Measurements from ENCODE around the gene STPG2. TPM values are rescaled to one million over a fixed set of nuclear protein-coding genes. Genes with fewer than 3 reads are reported as not detected.

STPG2 gene
- total RNA-seq = not detected

DNA sequence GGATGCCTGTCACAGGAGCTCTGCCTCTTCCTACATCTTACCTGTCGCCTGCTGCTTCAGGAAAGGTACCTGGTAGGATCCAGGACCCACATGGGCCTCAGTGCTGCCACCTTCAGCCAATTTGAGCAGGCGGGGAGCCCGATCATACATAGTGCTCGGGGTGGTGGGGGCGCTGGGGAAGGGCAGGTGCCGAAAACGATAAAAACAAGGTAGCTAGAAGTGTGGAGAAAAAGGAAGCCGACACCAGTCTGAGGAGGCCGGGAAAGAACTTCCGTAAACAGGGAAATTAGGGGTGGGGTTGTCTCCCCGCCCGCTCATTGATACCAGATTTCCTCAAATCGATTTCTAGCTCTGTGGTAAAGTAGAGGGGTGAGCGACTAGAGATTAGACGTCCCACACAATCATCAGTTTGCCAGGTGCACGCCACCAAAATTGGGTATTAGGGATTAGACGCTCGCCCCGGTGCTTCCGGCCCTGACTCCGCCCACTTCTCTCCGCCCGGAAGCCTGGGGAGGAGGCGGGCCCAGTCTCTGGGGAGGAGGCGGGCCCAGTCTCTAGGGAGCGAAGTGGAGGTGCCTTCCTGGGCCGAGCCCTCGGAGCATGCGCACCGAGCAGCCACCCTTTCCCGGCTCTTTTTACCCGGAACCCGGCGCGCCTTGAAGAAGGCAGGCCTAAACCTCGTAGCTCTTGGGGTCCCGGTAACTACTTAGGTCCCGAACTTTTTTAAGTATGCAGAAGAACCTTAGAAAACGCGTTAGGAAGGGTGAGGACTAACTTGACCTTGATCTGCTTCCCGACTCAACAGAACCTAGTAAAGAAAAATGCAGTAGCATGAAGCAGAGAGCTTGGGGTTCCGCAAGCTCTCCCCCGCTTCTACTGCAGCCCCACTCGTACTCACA, at the start of gene STPG2:
TSS of gene STPG2 (minus strand) at position 476 of the 899 bp plus-strand sequence.
- ChIA-PET CTCF (interaction anchor here (0.7 to 1.7 kb wide), 4 partner anchors 303 to 911 kb away, joined by 3 to 6 read pairs (median 4); partner anchors contain the start of gene METAP1), POLR2A (interaction anchor here (0.5 to 1.7 kb wide), 3 partner anchors 117 to 801 kb away, joined by 5 to 14 read pairs (median 7); partner anchors contain the start of genes EIF4E and RAP1GDS1)

DNA sequence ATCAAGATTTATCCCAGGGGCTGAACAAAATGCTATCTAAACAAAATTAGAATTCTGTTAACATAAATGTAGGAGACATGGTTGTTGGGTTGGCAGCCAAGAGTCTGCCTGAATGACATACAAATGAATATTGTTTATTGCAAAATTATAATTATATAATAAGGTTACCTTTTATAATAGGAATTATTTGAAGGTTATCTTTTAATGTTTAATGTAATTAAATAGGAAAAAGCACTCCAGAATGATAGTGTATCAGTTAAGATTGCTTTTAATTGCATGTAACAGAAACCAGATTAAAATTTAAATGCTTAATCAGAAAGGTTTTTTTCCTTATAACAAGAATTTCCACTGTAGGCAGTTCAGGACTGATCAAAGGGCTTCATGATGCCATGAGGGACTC, 42.0 kb upstream of the STPG2 start:
- CTCF ChIA-PET = no interaction called here
- POLR2A ChIA-PET = no interaction called here

DNA sequence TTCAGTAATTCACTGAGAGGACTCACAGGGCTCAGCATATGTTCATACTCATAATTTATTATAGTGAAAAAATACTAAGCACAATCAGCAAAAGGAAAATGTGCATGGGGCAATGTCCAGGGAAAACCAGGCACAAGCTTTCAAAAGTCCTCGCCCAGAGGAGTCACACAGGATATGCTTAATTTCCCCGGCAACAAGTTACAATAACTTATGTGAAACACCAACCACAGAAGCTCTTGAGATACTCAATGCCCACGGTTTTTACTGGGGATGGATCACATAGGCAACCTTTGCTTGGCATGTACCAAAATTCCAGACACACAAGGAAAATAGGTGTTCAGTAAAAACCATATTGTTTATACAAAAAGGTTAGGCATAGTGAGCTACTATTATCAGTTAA, 38.5 kb upstream of the STPG2 start:
- CTCF ChIA-PET = no interaction called here
- POLR2A ChIA-PET = no interaction called here

- POLR2A ChIA-PET = no interaction called here
- CTCF ChIA-PET = no interaction called here
Measured at GRCh38 chr4:98179951-98180350, 36.7 kb upstream of the STPG2 start.

- CTCF ChIA-PET = no interaction called here
- POLR2A ChIA-PET = interaction anchor here (0.7 kb wide), 1 partner anchor 197 kb away, joined by 5 read pairs; no protein-coding TSS in a partner anchor
Measured at GRCh38 chr4:98176531-98176930, 33.3 kb upstream of the STPG2 start.

GRCh38 chr4:98170035-98170434, 26.8 kb upstream of the STPG2 start:
- ChIA-PET CTCF (no interaction called here), POLR2A (no interaction called here)

- ChIA-PET POLR2A (no interaction called here), CTCF (no interaction called here)
Measured at GRCh38 chr4:98166731-98167041, 23.4 kb upstream of the STPG2 start.

DNA sequence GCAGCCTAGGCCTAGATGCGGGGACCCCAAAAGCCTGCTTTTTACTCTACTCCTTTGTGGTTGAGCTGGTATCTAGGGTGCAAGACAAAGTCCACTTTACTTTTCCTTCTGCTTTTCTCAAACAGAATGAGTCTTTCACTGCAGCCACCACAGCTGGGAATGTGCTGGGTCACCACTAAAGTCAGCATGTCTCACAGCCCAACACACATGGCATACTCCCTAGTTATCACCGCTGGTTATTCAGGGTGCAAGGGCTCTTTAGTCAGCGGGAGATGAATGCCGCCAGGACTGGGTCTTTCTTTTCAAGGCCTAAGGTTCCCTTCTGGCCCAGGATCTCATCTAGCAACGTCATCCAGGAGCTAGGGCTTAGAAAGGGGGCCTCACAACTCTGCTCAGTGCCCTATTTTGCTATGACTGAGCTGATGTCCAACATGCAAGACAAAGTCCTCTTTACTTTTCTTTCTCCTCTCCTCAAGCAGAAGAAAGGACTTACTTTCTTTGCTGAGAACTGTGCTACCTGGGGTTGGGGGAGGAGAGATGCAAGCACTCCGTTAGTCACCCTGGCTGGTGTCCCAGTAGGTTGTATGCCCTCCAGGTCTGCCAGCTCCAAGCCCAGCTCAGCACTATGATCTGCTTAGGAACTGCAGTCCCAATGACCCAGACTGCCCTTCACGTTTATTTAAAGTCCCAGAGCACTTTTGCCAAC, 22.9 kb upstream of the STPG2 start:
- POLR2A ChIA-PET = no interaction called here
- CTCF ChIA-PET = no interaction called here

DNA sequence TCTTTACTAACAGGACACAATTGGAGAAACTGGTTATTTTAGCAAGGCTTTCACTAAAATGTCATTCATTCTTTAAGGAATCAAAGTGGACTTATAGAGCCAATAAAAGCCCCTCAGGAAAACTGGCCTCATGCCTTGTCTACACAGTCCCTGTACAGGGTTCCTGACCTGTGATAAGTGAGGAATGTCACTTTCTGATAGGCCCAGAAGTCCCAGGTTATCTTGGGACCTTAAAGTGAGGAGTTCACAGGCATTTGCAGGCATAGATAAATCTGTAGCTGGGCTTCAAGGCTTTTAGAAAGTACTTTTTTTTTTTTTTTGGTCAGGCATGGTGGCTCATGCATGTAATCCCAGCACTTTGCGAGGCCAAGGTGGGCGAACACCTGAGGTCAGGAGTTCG, 19.4 kb upstream of the STPG2 start:
- ChIA-PET POLR2A (no interaction called here), CTCF (no interaction called here)

GRCh38 chr4:98151145-98151924, 8.1 kb upstream of the STPG2 start:
- POLR2A ChIA-PET = interaction anchor here (0.8 kb wide), 1 partner anchor 110 kb away, joined by 3 read pairs; the partner anchor contains the start of gene RAP1GDS1
- CTCF ChIA-PET = no interaction called here

DNA sequence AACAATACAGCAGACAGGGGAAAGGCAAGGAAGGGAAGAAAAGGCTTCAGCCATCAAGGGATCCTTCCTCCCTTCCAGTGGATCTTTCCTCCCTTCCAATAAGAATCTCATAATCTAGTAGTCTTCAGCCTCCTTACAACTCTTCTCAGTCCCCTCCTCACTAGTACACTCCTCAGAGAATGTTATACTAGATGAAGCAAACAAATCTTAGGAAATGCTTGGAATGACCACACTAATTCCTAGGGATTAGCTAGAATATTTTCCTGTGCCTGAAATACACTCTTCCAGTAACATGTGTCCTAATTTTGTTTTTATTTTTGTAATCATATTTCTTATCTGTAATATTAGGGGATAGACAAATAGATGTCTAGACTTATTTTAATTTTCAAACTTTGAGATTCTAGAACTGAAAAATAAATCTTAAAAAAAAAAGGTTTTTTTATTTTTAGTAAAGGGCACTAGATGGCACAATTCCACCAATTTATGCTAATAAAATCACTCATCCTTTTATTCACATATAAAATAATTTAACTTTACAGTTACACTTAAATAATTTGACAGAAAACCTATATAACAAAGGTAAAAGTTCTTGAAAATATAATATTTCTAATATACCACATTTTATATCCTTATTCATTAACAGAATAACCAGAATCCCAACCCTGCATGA, 7.0 kb upstream of the STPG2 start:
- POLR2A ChIA-PET = no interaction called here
- CTCF ChIA-PET = no interaction called here

- POLR2A ChIA-PET = no interaction called here
Measured at GRCh38 chr4:98148856-98149255, 5.6 kb upstream of the STPG2 start.

GRCh38 chr4:98126141-98126540, 17.1 kb downstream of the STPG2 start:
- ChIA-PET CTCF (no interaction called here), POLR2A (no interaction called here)

More at GRCh38 chr4:98148856-98149255, 5.6 kb upstream of the STPG2 start:
- CTCF ChIA-PET = interaction anchor here (0.5 kb wide), 1 partner anchor 717 kb away, joined by 4 read pairs; no protein-coding TSS in a partner anchor

DNA sequence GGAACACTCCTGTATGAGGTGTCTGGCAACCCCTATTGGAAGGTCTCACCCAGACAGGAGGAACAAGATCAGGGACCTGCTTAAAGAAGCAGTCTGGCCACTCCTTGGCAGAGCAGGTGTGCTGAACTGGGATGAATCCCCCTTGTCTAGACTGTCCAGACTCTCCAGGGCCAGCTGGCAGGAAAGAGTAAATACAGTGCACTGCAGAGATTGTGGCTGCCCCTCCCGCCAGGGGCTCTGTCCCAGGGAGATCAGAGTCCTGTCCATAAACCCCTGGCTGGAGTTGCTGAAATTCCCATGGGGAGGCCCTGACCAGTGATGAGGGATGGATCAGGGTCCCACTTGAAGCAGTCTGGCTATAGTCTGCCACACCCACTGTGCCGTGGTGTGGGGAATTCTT, 17.7 kb downstream of the STPG2 start:
- POLR2A ChIA-PET = no interaction called here
- CTCF ChIA-PET = no interaction called here

GRCh38 chr4:98117363-98117762, 25.9 kb downstream of the STPG2 start:
- POLR2A ChIA-PET = no interaction called here
- CTCF ChIA-PET = no interaction called here

GRCh38 chr4:98113012-98113411, 30.3 kb downstream of the STPG2 start:
- POLR2A ChIA-PET = no interaction called here
- CTCF ChIA-PET = no interaction called here

DNA sequence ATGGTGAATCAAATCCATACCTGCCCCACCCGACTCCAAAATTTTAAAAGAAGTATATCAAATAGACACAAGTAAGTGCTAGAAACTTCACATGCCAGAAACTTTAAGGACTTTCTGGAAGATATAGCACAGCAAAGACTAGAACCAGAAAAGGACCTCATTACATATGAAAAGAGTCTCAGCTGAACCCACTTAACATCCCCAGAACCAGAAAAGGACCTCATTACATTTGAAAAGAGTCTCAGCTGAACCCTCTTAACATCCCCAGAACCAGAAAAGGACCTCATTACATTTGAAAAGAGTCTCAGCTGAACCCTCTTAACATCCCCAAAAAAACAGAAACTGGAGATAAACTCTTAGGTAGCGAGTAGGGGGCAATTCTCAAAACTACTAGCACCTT, 32.3 kb downstream of the STPG2 start:
- CTCF ChIA-PET = no interaction called here
- POLR2A ChIA-PET = no interaction called here

GRCh38 chr4:98110214-98110613, 33.1 kb downstream of the STPG2 start:
- ChIA-PET POLR2A (no interaction called here), CTCF (no interaction called here)

- POLR2A ChIA-PET = no interaction called here
- CTCF ChIA-PET = no interaction called here
Measured at GRCh38 chr4:98102660-98103059, 40.6 kb downstream of the STPG2 start.

DNA sequence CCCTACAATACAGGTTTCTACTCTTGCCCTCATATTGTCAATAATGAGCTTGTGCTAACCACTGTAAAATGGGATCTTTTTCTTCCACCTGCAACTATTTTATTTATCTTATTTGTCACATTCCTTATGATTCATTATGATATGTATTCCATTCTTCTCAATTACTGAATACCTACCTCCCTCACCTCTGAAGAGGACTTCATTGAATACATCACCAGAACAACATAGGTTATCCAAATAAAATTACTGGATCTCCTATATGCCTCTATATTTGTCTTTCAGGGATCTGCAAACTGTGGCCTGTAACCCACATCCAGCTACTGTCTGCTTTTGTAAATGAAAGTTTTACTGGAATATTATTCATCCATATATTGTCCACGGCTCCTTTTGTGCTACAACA, 41.3 kb downstream of the STPG2 start:
- CTCF ChIA-PET = no interaction called here

More for the DNA sequence above, 41.3 kb downstream of the STPG2 start:
- POLR2A ChIA-PET = no interaction called here

All from activated CD8-positive, alpha-beta memory T cell treated with anti-CD3 and anti-CD28 coated beads for 36 hours (primary cell).